Measurements from ENCODE around the gene CDC16.
"Not testable (repeated sequence)": the region's sequence is repeated elsewhere in the genome, so short reads cannot be mapped to it uniquely, and the experiment has no call there.

Gene CDC16

DNA sequence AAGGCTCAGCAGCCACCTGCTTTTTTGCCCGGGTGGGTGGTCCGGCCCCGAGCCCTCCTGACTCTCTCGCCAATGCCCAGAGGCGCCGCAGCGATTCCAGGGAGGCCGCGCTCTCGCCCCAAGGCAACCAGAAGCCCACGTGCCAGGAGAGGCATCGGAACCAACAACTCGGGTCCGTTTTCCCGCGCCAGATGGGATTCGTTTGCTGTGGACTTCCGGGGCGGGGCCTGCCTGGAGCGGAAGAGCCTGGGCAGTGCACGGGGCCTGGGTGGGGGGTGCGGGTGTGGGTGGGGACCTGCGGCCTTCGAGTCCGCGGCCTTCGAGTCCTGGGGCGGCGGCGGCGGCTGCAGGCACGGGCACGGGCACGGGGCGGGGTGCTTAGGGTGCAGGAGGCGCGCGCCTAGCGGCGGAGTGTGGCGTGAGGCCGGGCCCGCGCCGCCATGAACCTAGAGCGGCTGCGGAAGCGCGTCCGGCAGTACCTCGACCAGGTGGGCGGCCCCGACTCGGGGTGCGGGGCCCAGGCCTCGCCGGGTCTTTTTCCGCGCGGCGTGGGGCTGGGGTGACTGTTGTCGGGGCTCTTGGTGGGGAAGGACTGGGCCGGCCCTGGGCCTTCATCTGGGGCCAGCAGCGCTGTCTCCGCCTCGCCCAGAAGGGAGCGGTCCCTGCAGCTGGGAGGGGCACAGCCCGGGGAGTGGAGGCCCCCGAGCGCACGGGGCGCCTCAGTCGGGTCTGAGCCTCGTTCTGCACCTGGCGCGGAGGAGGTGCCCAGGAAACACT is at the start of gene CDC16:
TSS of gene CDC16 (plus strand) at position 253 of the 777 bp plus-strand sequence. CDS start at position 441, 188 bp downstream.
- ATAC-seq (peak; percentile 94), DNase-seq (peak; percentile 92)

GRCh38 chr13:114185182-114185971 is 49.3 kb upstream of the CDC16 start:
- no peak for ATAC-seq
- no peak for DNase-seq

DNA sequence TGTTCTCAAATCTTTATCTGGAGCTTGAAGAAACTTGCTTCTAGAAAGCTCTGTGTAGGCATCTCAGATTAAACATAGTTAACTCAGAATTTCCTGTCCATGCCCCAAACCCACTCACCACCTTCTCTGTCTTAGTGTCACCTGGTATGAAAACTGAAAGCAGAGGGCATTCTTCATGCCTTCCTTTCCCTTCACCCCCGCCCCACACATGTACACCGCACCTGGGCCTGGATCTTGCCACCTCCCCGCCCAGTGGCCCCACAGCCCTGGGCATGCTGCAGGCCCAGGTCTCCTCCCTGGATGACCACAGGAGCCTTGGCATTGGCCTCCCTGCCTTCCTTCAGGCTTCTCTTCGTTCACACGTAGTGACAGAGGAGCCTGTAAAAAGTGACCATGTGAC is 39.8 kb upstream of the CDC16 start:
- ATAC-seq (peak; percentile 75), DNase-seq (no peak)

- DNase-seq = no peak
- no peak for ATAC-seq
Measured at GRCh38 chr13:114196629-114197028, 38.1 kb upstream of the CDC16 start.

- ATAC-seq (no peak), DNase-seq (no peak)
Measured at GRCh38 chr13:114198556-114198955, 36.1 kb upstream of the CDC16 start.

DNA sequence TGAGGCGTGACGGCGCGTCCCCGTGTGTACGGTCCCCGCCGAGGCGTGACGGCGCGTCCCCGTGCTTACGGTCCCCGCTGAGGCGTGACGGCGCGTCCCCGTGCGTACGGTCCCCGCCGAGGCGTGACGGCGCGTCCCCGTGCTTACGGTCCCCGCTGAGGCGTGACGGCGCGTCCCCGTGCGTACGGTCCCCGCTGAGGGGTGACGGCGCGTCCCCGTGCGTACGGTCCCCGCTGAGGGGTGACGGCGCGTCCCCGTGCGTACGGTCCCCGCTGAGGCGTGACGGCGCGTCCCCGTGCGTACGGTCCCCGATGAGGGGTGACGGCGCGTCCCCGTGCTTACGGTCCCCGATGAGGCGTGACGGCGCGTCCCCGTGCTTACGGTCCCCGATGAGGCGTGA is 35.2 kb upstream of the CDC16 start:
- not testable (repeated sequence) for DNase-seq, ATAC-seq

GRCh38 chr13:114199954-114200353 is 34.7 kb upstream of the CDC16 start:
- ATAC-seq (no peak), DNase-seq (no peak)

- no peak for ATAC-seq
- no peak for DNase-seq
Measured at GRCh38 chr13:114200399-114200911, 34.2 kb upstream of the CDC16 start.

DNA sequence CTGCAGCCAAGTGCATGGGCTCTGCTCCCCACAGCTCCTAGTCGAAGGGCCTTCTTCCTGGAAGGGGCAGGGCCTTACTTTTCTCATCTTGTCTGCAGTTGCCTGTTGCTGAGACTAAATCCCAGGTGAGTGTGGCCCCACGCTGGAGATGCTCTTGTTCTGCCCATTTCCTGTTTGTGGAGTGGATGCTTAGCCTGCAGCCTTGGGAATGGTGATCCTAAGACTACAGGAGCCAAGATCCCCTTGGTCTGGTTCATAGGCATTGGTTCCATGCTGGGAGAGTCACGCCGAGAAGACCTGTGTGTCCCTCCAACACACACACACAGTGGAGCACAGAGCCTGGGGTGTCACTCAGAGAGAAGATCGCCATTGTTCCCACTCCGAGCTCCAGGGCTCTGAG is 32.1 kb upstream of the CDC16 start:
- ATAC-seq = no peak
- DNase-seq = no peak

- ATAC-seq (no peak), DNase-seq (no peak)
Measured at GRCh38 chr13:114203536-114203935, 31.2 kb upstream of the CDC16 start.

DNA sequence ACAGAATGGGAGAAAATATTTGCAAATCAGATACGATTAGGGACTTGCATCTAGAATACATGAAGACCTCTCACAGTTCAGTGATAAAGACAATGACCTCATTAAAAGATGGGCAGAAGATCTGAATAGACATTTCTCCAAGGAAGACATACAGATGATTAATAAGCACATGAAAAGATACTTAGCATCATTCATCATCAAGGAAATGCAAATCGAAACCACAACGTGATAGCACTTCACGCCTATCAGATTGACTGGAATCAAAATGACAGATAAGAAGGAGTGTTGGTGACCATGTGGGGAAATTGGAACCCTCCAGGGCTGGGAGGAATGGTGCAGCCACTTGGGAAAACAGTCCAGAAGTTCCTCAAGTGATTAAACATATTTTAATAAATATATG is 29.8 kb upstream of the CDC16 start:
- peak; percentile 26 for ATAC-seq
- no peak for DNase-seq

- DNase-seq (no peak), ATAC-seq (no peak)
Measured at GRCh38 chr13:114208134-114208533, 26.6 kb upstream of the CDC16 start.

- ATAC-seq = no peak
Measured at GRCh38 chr13:114211446-114212157, 23.1 kb upstream of the CDC16 start.

GRCh38 chr13:114212158-114212495 is 22.6 kb upstream of the CDC16 start:
- ATAC-seq = no peak

More at GRCh38 chr13:114211446-114212157, 23.1 kb upstream of the CDC16 start:
- DNase-seq = no peak

GRCh38 chr13:114213980-114214379 is 20.7 kb upstream of the CDC16 start:
- DNase-seq (no peak), ATAC-seq (no peak)

More at GRCh38 chr13:114212158-114212495, 22.6 kb upstream of the CDC16 start:
- DNase-seq = no peak

DNA sequence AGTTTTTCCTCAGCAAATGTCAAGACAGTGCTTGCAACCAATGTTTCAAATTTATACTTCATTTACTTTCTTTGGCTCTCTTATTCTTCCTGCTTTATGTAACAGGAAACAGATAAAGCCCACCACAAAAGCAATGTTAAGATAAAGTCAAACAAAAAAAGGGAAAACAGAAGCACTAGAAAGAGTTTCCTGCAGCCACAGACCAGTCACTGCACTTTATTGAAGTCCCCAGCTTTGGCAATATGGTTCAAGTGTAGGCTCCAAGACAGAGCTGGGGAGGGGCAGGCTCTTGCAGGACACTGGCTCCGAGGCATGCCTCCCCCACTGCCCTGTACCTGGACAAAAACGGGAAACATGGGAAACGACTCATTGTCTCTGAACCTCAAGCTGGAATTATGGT is 15.3 kb upstream of the CDC16 start:
- no peak for DNase-seq
- no peak for ATAC-seq

DNA sequence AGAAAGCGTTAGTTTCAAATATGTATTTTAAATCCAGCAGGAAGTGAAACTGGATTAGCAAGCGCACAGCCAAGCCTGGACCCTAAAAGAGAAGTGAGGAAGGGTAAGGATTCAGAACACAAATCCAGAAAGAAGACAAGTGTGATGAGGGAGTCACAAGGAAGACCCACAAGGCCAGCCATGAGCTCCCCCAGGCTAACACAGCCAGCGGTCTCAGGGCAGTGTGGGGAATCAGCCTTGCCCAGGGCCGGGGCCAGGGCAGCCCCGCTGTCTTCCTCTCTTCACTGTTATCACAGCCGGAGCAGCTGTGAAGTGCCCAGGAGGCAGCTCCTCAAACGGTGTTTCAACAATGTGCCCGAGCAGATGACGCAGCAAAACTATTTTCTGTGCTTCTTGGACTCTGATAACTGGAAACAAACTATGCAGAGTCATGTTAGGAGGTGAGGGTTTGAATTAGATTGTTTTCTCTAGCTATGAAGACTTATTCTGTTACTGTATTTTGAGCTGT is 12.2 kb upstream of the CDC16 start:
- DNase-seq (no peak), ATAC-seq (no peak)

- no peak for DNase-seq
- no peak for ATAC-seq
Measured at GRCh38 chr13:114224201-114224600, 10.5 kb upstream of the CDC16 start.

GRCh38 chr13:114225610-114226009 is 9.1 kb upstream of the CDC16 start:
- DNase-seq = peak; percentile 14
- no peak for ATAC-seq

DNA sequence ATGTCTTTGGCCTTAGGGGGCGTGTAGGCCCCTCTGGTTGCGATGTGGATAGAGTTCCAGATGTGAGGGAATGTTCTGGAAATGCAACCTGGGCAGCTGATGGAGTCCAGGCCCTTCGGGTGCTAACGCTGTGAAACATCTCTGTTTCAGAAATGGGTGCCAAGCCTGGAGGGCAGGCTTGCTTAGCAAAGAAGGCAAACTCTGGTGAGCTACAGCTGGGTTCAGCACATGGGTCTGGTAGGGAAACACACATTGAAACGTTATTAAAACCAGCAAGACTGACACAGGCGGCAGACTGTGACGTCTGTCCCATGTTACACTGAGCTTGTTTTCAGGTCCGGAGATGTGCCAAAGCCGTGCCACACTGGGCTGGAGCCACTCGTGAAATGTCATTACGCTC is 8.6 kb upstream of the CDC16 start:
- DNase-seq = no peak
- ATAC-seq = no peak

DNA sequence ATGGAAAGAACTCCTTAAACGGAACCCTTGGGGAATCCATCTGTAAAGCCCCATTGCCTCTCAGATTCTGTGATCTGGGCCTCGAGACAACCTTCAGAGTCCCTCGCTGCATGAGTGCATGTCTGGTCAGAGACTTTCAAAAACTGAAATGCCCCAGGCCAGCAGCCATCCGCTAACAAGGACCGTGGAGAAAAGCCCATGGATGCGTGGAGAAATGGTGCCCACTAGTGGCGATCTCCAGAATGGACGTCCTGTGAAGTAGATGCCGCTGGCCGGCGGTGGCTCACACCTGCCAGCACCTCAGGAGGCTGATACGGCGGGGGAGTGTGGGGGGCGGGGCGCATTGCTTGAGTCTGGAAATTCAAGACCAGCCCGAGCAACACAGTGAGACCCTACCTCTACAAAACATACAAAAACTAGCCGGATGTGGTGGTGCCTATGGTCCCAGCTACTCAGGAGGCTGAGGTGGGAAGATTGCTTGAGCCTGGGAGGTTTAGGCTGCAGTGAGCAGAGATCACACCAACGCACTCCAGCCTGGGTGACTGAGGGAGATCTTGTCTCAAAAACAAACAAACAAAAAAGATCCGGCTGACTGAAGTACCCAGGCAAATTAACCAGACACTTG is 7.9 kb upstream of the CDC16 start:
- peak; percentile 91 for ATAC-seq
- peak; percentile 89 for DNase-seq

- DNase-seq (no peak), ATAC-seq (no peak)
Measured at GRCh38 chr13:114227528-114227927, 7.2 kb upstream of the CDC16 start.

Measured in stimulated activated naive CD8-positive, alpha-beta T cell treated with anti-CD3 and anti-CD28 coated beads, Interleukin-15, Interleukin-2, amounts not matched to agents 100 U/mL and 50 U/mL, for 24 hours (primary cell).